ENCODE measurements around the gene NOTCH1. TPM values are rescaled to one million over a fixed set of nuclear protein-coding genes. Genes with fewer than 3 reads are reported as not detected.

The NOTCH1 gene
- total and polyA plus RNA-seq, 2 of the 4 experiments (the other 2 are of a cell fraction), result 1.8 to 6.0 TPM

- Histone ChIP-seq H3K27me3 (ENCODE audit: control insufficient read depth, insufficient read depth, low read length) (no peaks in the 10 kb centered on the region), H3K9me3 (ENCODE audit: control insufficient read depth, insufficient read depth, low read length) (no peaks in the 10 kb centered on the region), H3K14ac (replicated peaks; ENCODE audit: low read depth, low read length) (no peak overlapping the region), H4K5ac (ENCODE audit: low read depth, low read length) (no peak overlapping the region), H3K9ac (ENCODE audit: low read depth, low read length) (no peak overlapping the region), H2AK5ac (ENCODE audit: low read depth, low read length) (no peak overlapping the region), H2AFZ (replicated peaks; ENCODE audit: low read length, poor library complexity) (no peak overlapping the region), H2BK15ac (ENCODE audit: low read depth, low read length) (no peak overlapping the region), H3K36me3 (ENCODE audit: control insufficient read depth, insufficient read depth, low read length) (peaks cover 79% of the 10 kb centered on the region), H4K20me1 (ENCODE audit: insufficient read depth, low read length) (no peaks in the 10 kb centered on the region), H3K9me1 (ENCODE audit: insufficient read depth, low read length) (no peaks in the 10 kb centered on the region), H3K4me1 (ENCODE audit: control insufficient read depth, insufficient read depth, low read length) (no peaks in the 10 kb centered on the region), H3K56ac (ENCODE audit: extremely low read depth, insufficient read depth, low read length) (no peak overlapping the region), H3K23ac (ENCODE audit: low read depth, low read length) (no peak overlapping the region), H3K18ac (ENCODE audit: low read depth, low read length) (no peak overlapping the region), H2BK20ac (ENCODE audit: low read depth, low read length) (no peak overlapping the region), H2BK120ac (ENCODE audit: low read depth, low read length) (no peak overlapping the region), H3K4ac (ENCODE audit: low read depth, low read length) (no peak overlapping the region), H2AK9ac (replicated peaks; ENCODE audit: low read depth, low read length, poor library complexity) (no peak overlapping the region), H2BK5ac (ENCODE audit: low read depth, low read length, poor library complexity, severe bottlenecking) (no peak overlapping the region), H3K79me1 (ENCODE audit: low read depth in 1 of 2, low read length in 2 of 2) (no peaks in the 10 kb centered on the region), H3K4me2 (ENCODE audit: low read depth, low read length) (no peak overlapping the region), H3K4me3 (ENCODE audit: insufficient read depth, low read depth, low read length) (no peak overlapping the region), H3K27ac (ENCODE audit: insufficient read depth, low read length) (no peak overlapping the region), H4K91ac (ENCODE audit: insufficient read depth, low read depth, low read length) (no peak overlapping the region), H4K8ac (ENCODE audit: low read depth in 2 of 2, low read length in 2 of 2) (no peak overlapping the region)
- dilution Hi-C loops (cut with HindIII; ENCODE audit: low sequenced_read_pairs, unreplicated experiment) (no loop called here), in situ Hi-C loops (cut with MboI; ENCODE audit: low sequenced_read_pairs) (no loop called here), intact Hi-C loops (cut with micrococcal nuclease) (no loop called here)
- WGBS, 2 experiments (ENCODE audit: extremely low coverage in 2 of 2, insufficient read length in 1 of 2), result 96% methylated on average over 13 of the region's 23 CpGs; no CpG with 5 or more reads in 1 of the 2 experiments
- CTCF ChIA-PET, result no interaction called here
- no TSS peak for BruUV-seq (replicated peaks)
- no peak for ATAC-seq (ENCODE audit: low read depth)
- DNase-seq, result no peak
- POLR2A ChIA-PET (ENCODE audit: unreplicated experiment), result no interaction called here
- TF ChIP-seq MAZ (IDR thresholded peaks at IDR 0.05; ENCODE audit: borderline replicate concordance, low read depth, low read length) (no peak), CHD1 (IDR thresholded peaks at IDR 0.05; ENCODE audit: low read depth, low read length) (no peak), NFE2L2 (IDR thresholded peaks at IDR 0.05; ENCODE audit: low read depth, low read length) (no peak), USF2 (IDR thresholded peaks at IDR 0.05; ENCODE audit: low read depth, low read length) (no peak), FOS (IDR thresholded peaks at IDR 0.05; ENCODE audit: low read depth, low read length) (no peak)
Observed at GRCh38 chr9:136501686-136502085, 44.2 kb downstream of the NOTCH1 start.

Measured in IMR-90 (cell line).